HUES6 (cell line): ENCODE measurements around the gene VWA8.

Experiments
- H3K27ac ChIP-seq: 2 replicates; pipeline ENCODE4 v1.7.0; 2013; ENCODE audit warnings: low read depth, mild to moderate bottlenecking, low read length, inconsistent platforms
- H3K27me3 ChIP-seq: 2 replicates; pipeline ENCODE4 v1.6.1; 2013; ENCODE audit warnings: low read length; ENCODE audit not compliant: control insufficient read depth, insufficient read depth
- H3K36me3 ChIP-seq: 2 replicates; pipeline ENCODE4 v1.6.1; 2013; ENCODE audit warnings: low read length; ENCODE audit not compliant: control insufficient read depth, insufficient read depth
- H3K4me1 ChIP-seq: 2 replicates; pipeline ENCODE4 v1.6.1; 2013; ENCODE audit warnings: low read length; ENCODE audit not compliant: control insufficient read depth, insufficient read depth
- H3K4me3 ChIP-seq: 2 replicates; pipeline ENCODE4 v1.5.1; 2013; ENCODE audit warnings: low read depth, low read length
- H3K9ac ChIP-seq: one replicate; pipeline ENCODE4 v1.6.1; 2013; ENCODE audit warnings: mild to moderate bottlenecking, low read length
- H3K9me3 ChIP-seq: 2 replicates; pipeline ENCODE4 v1.6.1; 2013; ENCODE audit warnings: low read depth, low read length; ENCODE audit not compliant: control insufficient read depth, insufficient read depth

The VWA8 gene

DNA sequence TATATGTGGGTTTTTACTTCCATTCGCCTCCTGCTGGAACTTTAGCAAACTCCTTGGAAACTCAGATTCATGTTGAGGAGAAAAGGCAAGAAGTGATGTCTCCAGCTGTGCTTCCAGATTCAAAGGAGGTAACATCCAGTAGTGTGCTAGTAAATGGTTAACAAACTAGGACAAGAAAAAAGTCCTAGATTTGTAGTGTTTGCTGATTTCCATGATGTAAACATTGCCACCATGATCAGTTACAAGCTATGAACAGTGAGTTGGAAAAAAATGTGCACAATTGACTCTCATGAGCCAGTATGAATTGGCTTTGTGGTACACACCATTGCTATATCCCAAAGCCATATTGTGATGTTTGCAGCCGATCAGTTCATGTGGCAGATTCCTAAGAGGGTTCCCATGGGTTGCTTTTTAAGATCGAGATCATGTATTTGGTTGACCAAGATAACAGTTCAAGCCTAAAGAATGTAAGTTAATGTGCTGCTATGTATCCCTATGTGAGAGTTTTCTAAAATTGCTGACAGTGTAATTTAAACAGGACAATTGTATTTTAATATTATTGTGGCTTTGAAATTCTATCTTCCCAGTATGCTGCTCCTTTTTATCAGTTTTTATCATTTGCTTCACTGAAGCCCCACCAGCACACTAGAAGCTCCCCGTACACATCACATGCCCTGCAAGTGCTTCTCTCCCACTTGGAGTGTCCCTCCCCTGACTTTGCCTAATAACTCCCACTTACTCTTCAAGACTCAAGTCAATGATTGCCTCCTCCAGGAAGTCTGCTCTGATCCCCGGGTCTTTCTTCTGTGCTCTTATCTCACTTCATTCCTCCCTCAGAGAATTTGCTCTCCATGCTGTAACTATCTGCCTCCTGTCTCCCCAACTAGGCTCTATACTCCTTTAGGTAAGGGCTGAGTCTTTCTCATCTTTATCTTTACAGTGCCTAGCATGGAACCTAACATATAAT is 355.3 kb downstream of the VWA8 start:
- no peaks in the 10 kb centered on the region for H3K4me1 ChIP-seq
- no peaks in the 10 kb centered on the region for H3K9me3 ChIP-seq
- H3K4me3 ChIP-seq: no peak overlapping the region
- H3K36me3 ChIP-seq: peaks cover 16% of the 10 kb centered on the region; the same call in 1 of the 2 replicates
- no peak overlapping the region for H3K27ac ChIP-seq
- no peak overlapping the region for H3K9ac ChIP-seq
- no peaks in the 10 kb centered on the region for H3K27me3 ChIP-seq

GRCh38 chr13:41603917-41604316 is 357.0 kb downstream of the VWA8 start:
- H3K36me3 ChIP-seq: peaks cover 11% of the 10 kb centered on the region; the same call in 1 of the 2 replicates
- H3K27ac ChIP-seq: no peak overlapping the region
- no peaks in the 10 kb centered on the region for H3K9me3 ChIP-seq
- no peaks in the 10 kb centered on the region for H3K27me3 ChIP-seq
- no peak overlapping the region for H3K4me3 ChIP-seq
- no peaks in the 10 kb centered on the region for H3K4me1 ChIP-seq
- no peak overlapping the region for H3K9ac ChIP-seq

DNA sequence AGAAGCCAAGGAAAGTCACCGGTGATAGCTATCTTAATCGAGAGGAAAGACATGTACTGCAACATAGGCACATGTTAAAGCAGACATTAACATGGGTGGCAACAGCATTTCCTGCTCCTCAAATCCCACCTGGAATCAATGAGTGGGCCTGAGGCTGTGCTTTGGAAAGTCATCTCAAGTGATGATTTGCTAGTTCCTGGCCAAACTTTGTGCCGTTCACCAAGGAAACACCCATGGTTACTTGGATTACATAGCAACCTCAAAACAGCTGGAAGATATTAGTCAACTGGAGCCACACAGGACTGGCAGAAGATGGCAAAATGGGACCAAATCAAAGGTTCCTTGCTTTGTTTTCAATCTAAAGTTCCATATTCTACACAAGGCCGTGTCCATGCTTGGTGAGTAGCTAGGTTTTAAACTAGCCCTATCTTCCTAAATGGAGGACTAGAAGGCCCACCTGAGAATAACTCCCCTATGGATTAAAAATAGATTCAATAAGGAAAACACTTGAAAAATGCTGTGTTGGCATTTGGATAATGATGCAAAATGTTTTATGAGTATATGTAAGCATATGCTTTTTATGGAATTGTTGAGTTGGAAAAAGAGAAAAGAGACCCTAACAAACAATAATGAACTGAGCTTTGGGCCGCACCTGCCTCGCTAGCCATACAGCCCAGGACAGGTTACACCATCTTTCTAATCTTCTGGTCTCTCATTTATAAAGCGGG is 359.0 kb downstream of the VWA8 start:
- H3K4me3 ChIP-seq: no peak overlapping the region
- H3K36me3 ChIP-seq: peaks cover 3% of the 10 kb centered on the region; the same call in 1 of the 2 replicates
- H3K27ac ChIP-seq: no peak overlapping the region
- no peak overlapping the region for H3K9ac ChIP-seq
- no peaks in the 10 kb centered on the region for H3K9me3 ChIP-seq
- no peaks in the 10 kb centered on the region for H3K4me1 ChIP-seq
- H3K27me3 ChIP-seq: no peaks in the 10 kb centered on the region

DNA sequence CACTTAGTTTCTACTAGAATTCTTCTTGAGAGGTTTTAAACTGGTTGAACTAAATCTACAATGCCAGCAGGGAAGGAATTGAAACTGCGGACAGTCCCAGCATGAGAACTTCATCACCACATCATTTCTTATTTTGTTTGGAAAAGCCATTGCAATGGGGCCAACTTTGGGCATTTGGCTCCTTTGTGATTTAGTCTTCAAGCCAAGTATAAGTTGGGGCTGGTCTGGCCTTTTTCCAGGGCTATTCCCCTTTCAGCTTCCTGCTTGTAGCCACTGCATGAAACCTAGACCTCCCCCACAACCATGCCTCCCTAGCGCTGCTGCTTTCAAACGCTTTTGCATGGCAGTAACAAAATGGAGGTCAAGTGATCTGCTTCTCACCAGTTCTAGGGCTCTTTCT is 361.3 kb downstream of the VWA8 start:
- Histone ChIP-seq H3K27me3 (no peaks in the 10 kb centered on the region), H3K4me3 (no peak overlapping the region), H3K9me3 (no peaks in the 10 kb centered on the region), H3K36me3 (no peaks in the 10 kb centered on the region), H3K4me1 (no peaks in the 10 kb centered on the region), H3K27ac (no peak overlapping the region), H3K9ac (no peak overlapping the region)

- H3K27me3 ChIP-seq: no peaks in the 10 kb centered on the region
- H3K27ac ChIP-seq: no peak overlapping the region
- H3K4me3 ChIP-seq: no peak overlapping the region
- H3K4me1 ChIP-seq: no peaks in the 10 kb centered on the region
- no peaks in the 10 kb centered on the region for H3K9me3 ChIP-seq
- no peaks in the 10 kb centered on the region for H3K36me3 ChIP-seq
- H3K9ac ChIP-seq: no peak overlapping the region
Measured at GRCh38 chr13:41597348-41598041, 363.4 kb downstream of the VWA8 start.

DNA sequence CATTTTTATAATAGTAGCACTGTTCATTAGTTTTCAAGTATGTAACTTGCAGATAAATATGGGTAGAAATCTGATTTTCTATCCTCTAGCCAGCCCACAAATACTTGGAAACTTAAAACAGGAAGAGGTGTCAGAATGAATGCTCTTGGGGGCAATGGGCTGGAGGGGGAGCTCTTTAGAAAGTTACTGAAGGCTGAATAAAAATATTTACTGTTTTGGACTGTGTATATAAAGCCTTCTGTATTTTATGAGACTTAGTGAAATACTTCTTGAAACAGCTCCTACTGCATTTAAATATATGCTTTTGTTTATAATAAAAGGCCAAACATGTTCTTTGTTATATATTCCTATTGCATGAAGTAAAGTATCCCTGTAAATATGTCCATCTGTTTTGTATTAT is 364.7 kb downstream of the VWA8 start:
- no peak overlapping the region for H3K4me3 ChIP-seq
- H3K36me3 ChIP-seq: no peaks in the 10 kb centered on the region
- no peaks in the 10 kb centered on the region for H3K4me1 ChIP-seq
- H3K27ac ChIP-seq: no peak overlapping the region
- no peaks in the 10 kb centered on the region for H3K27me3 ChIP-seq
- H3K9ac ChIP-seq: no peak overlapping the region
- H3K9me3 ChIP-seq: no peaks in the 10 kb centered on the region

DNA sequence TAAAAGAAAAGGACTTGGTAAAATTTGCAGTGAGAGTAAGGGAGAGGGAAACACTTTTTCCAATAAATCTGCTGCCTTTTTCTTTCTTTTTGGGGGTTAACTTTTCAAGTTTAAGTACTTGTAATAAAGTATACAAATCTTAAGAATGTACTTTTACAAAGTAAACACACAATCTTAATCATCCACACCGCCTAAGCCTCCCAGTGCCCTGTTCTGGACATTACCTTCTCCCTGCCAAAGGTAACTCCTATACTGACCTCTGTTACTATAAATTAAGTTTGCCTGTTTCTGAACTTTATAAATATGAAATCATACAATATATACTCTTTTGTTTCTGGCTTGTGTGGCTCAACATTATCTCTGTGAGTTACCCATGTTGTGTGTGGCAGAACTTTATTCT is 365.6 kb downstream of the VWA8 start:
- Histone ChIP-seq H3K27me3 (no peaks in the 10 kb centered on the region), H3K36me3 (peaks cover 5% of the 10 kb centered on the region; the same call in 1 of the 2 replicates), H3K4me1 (no peaks in the 10 kb centered on the region), H3K27ac (no peak overlapping the region), H3K9ac (no peak overlapping the region), H3K9me3 (no peaks in the 10 kb centered on the region), H3K4me3 (no peak overlapping the region)

- no peaks in the 10 kb centered on the region for H3K4me1 ChIP-seq
- H3K9me3 ChIP-seq: no peaks in the 10 kb centered on the region
- peaks cover 7% of the 10 kb centered on the region; the same call in 1 of the 2 replicates for H3K36me3 ChIP-seq
- no peaks in the 10 kb centered on the region for H3K27me3 ChIP-seq
- no peak overlapping the region for H3K4me3 ChIP-seq
- no peak overlapping the region for H3K27ac ChIP-seq
- no peak overlapping the region for H3K9ac ChIP-seq
Measured at GRCh38 chr13:41590643-41591042, 370.3 kb downstream of the VWA8 start.

- Histone ChIP-seq H3K4me3 (no peak overlapping the region), H3K27me3 (no peaks in the 10 kb centered on the region), H3K36me3 (peaks cover 7% of the 10 kb centered on the region; the same call in 1 of the 2 replicates), H3K9me3 (no peaks in the 10 kb centered on the region), H3K4me1 (no peaks in the 10 kb centered on the region), H3K27ac (no peak overlapping the region), H3K9ac (no peak overlapping the region)
Measured at GRCh38 chr13:41590122-41590521, 370.8 kb downstream of the VWA8 start.

GRCh38 chr13:41589434-41589833 is 371.5 kb downstream of the VWA8 start:
- peaks cover 7% of the 10 kb centered on the region; the same call in 1 of the 2 replicates for H3K36me3 ChIP-seq
- H3K9ac ChIP-seq: no peak overlapping the region
- no peaks in the 10 kb centered on the region for H3K9me3 ChIP-seq
- no peak overlapping the region for H3K4me3 ChIP-seq
- H3K27ac ChIP-seq: no peak overlapping the region
- H3K4me1 ChIP-seq: no peaks in the 10 kb centered on the region
- H3K27me3 ChIP-seq: no peaks in the 10 kb centered on the region
